Measurements from ENCODE around the gene SLC5A3.
A peak's percentile ranks its signal among the peaks of the same experiment; 100 is the strongest.

The SLC5A3 gene

DNA sequence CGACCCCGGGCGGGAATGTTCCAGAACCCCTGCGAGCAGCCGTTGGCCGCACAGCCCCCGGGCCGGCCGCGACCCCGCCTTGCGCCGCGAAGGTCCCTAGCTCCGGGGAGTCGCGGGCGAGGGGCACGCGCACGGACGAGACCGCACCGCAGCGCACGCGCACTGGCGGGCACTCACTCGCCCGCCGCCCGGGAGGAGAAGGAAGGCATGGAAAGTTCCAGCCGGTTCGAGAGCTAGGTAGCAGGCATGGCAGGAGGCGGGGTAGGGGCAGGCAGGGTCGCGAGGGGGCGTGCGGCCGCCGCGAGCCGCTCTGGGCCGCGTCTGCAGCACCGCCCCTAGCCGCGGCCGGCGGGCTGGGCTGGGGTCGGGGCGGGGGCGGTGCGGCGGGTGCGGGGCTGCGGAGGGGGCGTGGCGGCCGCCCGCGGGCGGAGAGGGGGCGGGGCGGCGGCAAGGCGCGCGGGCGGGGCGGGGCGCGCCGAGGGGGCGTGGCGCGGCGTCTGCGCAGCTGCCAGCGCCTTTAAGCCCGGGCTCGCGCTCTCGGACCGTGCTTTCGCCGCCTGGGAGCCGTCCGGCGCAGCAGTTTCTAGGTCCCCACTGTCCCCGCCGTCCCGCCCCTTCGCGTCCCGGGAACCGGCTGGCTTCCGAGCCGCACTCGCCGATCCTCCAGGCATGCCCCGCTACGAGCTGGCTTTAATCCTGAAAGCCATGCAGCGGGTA, at the start of gene SLC5A3, which contains the start of gene MRPS6:
Gene SLC5A3, plus strand, starts transcription at position 547 of the 717 bp plus-strand sequence. CDS start 21,621 bp downstream, outside the sequence.
Gene MRPS6, plus strand, starts transcription at position 547 of the 717 bp plus-strand sequence. Its CDS starts 123 bp downstream, at position 670.
- DNase-seq (ENCODE audit: low read depth), result peak; percentile 55

DNA sequence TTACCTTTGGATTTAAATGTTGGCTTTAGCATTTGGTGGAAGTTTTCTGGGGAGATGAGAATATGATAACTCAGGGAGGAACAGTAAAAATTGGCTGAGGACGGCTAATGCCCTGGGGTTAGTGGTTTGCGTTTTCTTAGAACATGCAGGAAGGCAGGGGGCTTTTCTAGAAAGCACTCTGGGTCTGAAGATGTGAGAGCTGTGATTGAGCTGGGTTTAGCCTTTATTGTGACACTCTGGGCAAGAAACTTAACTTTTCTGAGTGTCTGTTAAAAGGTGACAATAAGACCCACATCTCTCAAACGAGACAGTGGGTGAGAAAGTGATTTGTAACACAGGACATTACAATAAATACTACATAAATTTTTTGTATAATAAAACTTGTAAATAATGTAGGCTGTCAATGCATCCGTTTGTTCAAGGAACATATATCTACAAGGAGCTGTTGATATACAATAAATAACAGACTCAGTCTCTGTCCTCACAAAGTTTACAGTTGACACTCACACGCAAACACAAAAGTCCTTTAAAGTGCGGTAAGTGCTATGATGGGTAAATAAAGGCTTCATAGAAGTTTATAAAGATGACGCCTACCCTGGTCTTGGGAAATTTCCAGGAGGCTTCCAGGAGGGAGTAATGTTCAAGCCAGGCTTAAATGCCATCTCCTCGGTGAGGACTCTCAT, 49.5 kb upstream of the SLC5A3 start:
- no peak for DNase-seq (ENCODE audit: low read depth)

GRCh38 chr21:34024374-34024693, 49.0 kb upstream of the SLC5A3 start:
- DNase-seq (ENCODE audit: low read depth), result no peak

DNA sequence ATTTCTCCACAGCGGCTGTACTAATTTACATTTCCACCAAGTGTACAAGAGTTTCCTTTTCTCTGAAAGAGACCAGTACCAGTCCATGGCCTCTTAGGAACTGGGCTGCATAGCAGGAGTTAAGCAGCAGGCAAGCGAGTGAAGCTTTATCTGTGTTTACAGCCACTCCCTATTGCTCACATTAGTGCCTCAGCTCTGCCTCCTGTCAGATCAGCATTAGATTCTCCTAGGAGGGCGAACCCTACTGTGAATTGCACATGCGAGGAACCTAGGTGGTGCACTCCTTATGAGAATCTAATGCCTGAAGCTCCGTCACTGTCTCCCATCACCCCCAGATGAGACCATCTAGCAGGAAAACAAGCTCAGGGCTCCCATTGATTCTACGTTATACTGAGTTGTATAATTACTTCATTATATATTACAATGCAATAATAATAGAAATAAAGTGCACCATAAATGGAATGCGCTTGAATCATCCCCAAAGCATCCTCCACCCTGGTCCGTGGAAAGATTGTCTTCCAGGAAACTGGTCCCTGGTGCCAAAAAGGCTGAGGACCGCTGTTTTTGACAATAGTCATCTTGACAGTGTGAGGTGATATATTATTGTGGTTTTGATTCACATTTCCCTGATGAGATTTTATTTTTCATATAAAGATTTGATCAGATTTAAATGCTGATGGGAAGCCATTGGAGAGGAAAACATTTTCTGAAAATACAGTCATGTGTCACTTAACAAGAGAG, 45.5 kb upstream of the SLC5A3 start:
- DNase-seq (ENCODE audit: low read depth), result no peak

DNA sequence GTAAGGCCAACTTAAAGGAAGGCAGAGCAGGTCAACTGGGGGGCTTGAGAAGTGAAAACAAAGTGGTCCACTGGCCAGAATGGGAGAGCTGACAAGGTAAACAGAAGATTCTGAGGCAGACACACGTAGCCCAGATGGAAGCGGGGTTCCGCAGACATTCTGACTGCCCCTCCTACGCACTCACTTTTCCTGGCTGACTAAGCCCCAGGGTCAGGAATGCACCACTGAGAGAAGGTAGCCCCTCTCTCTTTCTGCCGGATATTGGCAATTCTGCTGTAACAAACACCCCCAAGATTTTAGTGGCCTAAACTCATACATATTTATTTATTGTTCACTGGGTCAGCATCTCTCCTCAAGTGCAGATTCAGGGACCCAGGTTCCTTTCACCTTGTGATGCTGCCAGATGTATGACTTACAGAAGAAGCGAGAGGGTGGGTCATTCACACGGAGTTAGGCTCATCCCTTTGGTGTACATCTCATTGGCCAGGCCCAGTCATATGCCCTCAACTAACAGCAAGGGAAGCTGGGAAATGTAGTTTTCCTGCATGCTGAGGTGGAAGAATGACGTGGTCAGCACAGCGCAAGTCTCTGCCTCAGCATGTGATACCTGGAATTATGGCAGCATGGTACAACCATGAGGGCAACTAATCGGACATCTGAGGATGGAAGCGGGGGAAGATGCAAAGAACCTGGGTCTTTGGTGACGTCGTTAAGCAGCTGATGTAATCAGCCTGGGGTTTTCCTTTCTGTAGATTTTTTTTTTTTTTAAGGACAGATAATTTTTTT, 43.4 kb upstream of the SLC5A3 start:
- DNase-seq (ENCODE audit: low read depth), result no peak

DNA sequence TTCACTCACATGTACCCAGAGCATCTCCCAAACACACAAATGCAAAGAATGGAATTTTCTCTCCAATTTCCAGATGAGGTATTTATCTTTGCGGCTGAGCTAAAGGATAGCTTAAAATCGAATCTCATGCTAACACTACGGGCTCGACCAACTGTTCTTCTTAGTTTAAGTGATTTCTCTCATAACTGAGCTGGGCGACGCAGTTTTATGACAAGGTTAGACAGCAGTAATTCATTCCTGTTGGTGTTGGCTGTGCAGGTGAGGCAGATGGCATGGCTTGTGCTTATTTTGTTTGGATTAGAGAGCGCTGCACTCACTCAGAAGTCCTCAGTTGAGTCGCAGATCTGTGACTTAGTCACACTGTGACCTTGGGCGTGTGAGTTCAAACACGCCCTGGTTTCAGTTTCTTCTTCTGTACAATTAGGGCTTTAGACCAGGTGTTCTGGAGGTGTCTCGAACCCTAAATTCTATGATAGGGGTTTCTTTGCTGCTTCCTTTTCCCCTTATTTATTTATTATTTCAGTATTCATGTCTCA, 41.5 kb upstream of the SLC5A3 start:
- DNase-seq (ENCODE audit: low read depth), result no peak

DNA sequence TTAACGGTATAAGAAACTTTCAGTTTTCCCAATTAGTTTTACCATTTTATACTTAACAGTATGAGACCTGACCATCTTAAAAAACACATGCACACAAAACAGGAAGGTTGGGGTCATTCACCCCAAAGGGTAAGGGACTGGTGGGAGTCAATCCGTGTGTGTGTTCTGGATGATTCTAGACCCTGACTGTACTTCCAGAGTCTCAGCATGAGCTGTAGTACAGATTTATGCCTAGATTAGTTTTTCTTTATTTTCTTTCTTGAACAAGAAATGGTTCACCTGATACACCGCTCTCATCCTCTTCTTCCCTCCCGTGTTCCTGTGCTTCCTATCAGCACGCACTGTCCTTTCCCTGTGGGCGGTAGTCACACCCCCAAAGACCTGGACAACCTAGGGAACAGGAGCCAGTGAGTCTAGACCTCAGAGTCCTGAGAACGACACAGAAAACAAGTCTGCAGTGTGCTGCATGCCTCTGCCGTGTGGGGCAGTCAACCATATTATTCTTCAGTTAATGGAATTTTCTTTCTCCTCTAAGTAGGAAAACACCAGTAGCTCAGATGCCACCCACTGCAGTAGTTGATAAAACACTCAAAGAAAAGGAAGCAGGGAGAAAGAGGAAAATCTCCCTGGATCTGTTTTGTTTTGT, 38.9 kb upstream of the SLC5A3 start:
- DNase-seq (ENCODE audit: low read depth), result no peak

DNA sequence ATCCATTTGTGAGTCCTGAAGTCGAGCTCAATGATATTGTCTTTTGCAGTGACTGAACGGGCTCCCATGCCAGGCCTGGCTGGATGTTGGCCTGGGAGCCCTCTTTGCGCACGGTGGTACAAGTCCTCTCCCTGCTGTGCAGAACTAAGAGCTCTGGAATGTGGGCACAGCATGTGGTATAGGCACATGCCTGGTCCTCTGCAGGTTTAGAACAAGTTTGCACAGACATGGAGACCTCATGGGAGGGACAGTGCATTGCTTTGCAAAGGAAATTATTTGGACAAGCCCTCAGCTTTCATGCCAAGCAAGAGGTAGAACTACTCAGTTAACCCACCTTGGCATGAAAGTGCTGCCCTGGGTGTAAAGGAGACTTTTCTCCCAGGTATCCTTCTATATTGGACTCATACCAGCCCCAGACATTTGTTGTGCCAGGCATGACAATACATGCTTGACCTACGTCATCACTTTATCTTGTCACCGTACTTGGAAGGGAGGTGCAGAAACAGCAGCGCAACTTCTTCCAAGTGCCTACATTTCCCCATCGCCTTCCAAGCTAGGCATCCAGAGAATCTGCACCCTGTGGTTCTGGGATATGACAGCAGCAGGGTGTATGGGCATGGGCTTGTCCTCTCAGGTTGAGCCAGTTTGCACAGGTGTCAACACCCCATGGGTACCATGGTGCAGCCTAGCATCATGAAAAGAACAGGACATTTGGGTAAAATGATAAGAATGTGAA, 37.6 kb upstream of the SLC5A3 start:
- DNase-seq (ENCODE audit: low read depth), result no peak

- no peak for DNase-seq (ENCODE audit: low read depth)
These were observed 36.2 kb upstream of the SLC5A3 start for GRCh38 chr21:34037009-34037795.

DNA sequence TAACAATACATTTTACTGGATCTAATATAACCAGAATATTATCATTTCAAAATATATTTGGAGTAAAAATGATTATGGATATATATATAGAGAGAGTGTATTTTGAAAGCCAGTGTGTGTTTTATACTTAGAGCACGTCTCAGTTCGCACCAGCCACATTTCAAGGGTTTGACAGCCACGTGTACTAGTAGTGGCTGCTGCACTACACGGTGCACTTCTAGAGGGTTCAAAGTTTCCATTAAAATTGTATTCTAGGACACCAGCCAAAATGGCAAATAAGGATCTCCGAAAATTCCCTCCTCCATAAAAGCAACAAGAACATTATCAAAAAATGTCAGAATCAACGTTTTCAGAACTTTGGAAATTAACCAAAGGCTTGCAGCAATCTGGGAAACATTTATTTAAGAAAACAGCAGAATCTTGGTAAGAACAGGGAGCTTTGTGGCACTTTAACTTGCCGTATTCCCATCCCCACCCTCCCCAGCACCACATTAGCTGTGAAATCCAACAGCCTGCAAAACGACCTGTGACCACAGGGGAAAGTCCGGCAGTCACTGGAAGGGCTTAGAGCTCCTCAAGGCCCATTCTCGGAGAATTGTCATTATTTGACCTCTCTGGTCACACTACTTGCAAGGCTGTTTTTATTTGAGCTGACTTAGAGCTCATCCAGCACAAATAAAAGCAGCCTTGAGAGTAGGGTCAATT, 33.5 kb upstream of the SLC5A3 start:
- no peak for DNase-seq (ENCODE audit: low read depth)

- no peak for DNase-seq (ENCODE audit: low read depth)
These were observed 30.6 kb upstream of the SLC5A3 start for GRCh38 chr21:34042735-34043134.

DNA sequence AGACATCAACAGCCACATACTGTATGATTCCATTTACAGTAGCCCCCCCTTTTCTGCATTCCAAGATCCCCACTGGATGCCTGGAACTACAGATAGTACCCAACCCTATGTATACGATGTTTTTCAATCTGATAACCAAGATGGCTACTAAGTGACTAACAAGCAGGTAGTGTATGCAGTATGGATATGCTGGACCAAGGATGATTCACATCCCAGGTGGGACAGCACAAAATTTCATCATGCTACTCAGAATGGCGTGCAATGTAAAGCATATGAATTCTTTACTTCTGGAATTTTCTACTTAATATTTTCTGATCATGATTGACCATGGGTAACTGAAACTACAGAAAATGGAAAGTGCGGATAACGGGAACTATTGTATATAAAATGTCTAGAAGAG, 30.0 kb upstream of the SLC5A3 start:
- DNase-seq (ENCODE audit: low read depth), result no peak

DNA sequence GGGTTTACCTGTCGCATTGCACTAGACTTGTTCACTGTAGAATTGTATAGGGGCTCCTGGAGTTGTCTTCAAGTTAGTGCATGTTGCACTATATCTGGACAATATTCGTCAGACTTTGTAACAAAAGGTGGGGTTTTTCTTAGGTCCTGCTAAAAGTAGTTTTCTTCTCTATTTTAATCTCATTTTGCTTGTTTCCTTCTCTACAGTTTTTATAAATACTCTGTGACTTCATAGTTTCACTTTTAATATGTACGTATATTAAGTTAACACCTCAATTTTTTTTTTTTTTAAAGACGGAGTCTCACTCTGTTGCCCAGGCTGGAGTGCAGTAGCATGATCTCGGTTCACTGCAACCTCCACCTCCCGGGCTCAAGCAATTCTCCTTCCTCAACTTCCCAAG, 26.5 kb upstream of the SLC5A3 start:
- no peak for DNase-seq (ENCODE audit: low read depth)

DNA sequence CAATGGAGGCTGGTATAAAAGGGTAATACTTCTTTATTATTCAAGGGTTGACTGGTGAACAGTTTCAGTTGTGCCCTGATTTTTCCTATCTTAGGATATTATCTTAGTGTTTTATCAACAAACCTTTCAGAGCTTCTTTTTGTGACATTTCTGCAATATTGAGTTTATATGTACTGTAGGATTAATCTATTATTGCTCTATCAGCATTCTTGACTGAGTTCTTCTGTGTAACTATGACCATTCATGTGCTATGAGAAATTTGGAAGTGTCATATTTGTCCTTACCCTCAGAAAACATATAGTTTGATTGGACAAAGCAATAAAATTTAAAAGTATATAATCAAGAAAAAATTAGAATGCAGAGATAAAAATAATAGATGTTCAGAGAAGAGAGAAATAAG, 25.5 kb upstream of the SLC5A3 start:
- no peak for DNase-seq (ENCODE audit: low read depth)

- DNase-seq (ENCODE audit: low read depth), result no peak
These were observed 21.2 kb upstream of the SLC5A3 start for GRCh38 chr21:34052171-34052570.

DNA sequence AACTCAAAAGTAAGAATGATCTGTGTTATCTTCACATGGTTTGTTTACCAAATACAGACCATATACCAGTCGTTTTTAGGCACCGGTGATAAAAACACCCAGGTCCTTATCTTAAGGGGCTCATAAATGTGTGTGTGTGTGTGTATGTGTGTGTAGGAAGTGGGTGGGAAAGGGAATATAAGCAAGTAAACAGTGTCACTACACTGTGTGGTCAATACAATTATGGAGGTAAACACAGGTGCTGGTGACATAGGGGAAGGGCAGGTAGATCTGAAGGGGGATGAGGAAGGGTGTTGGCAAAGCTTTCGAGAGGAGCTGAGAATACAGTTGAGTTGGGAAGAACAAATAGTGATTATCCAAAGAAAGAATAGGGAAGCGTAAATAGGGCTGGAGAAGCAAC, 19.1 kb upstream of the SLC5A3 start:
- no peak for DNase-seq (ENCODE audit: low read depth)

DNA sequence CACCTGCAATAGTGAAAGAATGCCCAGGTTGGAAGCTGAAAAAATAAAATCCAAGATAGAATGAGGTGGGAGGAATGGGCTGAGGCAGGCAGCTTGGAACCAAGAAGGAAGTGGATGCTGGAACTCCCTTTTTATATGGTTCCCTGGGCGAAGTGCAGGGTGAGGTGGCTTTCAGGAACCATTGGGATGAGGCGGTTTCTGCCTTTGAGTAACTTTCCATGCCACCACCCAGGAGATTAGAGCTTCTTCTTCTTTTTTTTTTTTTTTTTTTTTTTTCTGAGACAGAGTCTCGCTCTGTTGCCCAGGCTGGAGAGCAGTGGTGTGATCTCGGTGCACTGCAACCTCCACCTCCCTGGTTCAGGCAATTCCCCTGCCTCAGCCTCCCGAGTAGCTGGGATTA, 17.8 kb upstream of the SLC5A3 start:
- DNase-seq (ENCODE audit: low read depth), result no peak

- no peak for DNase-seq (ENCODE audit: low read depth)
These were observed 11.4 kb upstream of the SLC5A3 start for GRCh38 chr21:34061983-34062382.

GRCh38 chr21:34065027-34065426, 8.4 kb upstream of the SLC5A3 start:
- DNase-seq (ENCODE audit: low read depth), result no peak
